WTC11 (cell line): ENCODE measurements around the gene FOXD3. TPM values are rescaled to one million over a fixed set of nuclear protein-coding genes. Genes with fewer than 3 reads are reported as not detected.

Experiments used
- ATAC-seq: fragments of 200-7000 bp; cut with Tn5 transposase; 2 replicates; pipeline ENCODE4 v1.10.0; 2021; ENCODE audit warnings: mild to moderate bottlenecking, moderate library complexity
- CTCF ChIA-PET: fragments of 300-600 bp; sonication (Branson Sonifier 250); formaldehyde crosslinking; loops from one replicate; lab custom pipeline; 2021; ENCODE audit warnings: antibody characterized with exemption; lab: Charles Lee
- POLR2A ChIA-PET: fragments of 350-600 bp; sonication (Branson Sonifier 250); formaldehyde crosslinking; loops from one replicate; lab custom pipeline; 2021; ENCODE audit warnings: antibody characterized with exemption; lab: Charles Lee
- DNase-seq: peaks from one replicate; pipeline ENCODE4 v3.0.0; 2021; ENCODE audit warnings: low spot score
- H3K27ac Mint-ChIP-seq: 2 replicates; pipeline ENCODE4 v1.8.0; 2021; ENCODE audit warnings: mixed read lengths
- H3K27me3 Mint-ChIP-seq: 2 replicates; pipeline ENCODE4 v1.8.0; 2021; ENCODE audit warnings: low read depth, mild to moderate bottlenecking, moderate library complexity, mixed read lengths
- H3K36me3 Mint-ChIP-seq: 2 replicates; pipeline ENCODE4 v1.8.0; 2021; ENCODE audit warnings: mixed read lengths
- H3K4me1 Mint-ChIP-seq: 2 replicates; pipeline ENCODE4 v1.8.0; 2022; ENCODE audit warnings: mixed read lengths
- H3K4me3 Mint-ChIP-seq: 2 replicates; pipeline ENCODE4 v1.8.0; 2021; ENCODE audit warnings: mild to moderate bottlenecking, moderate library complexity, mixed read lengths
- H3K9me3 Mint-ChIP-seq: 2 replicates; pipeline ENCODE4 v1.8.0; 2021; ENCODE audit warnings: mixed read lengths
- CREM ChIP-seq: sonication (generic); formaldehyde crosslinking; IDR thresholded peaks from 2 replicates; pipeline ENCODE4 v1.8.1; 2022; ENCODE audit warnings: mild to moderate bottlenecking, missing genetic modification reagents, moderate library complexity
- FOXJ3 ChIP-seq: sonication (generic); formaldehyde crosslinking; IDR thresholded peaks from 2 replicates; pipeline ENCODE4 v1.9.0; 2021; ENCODE audit warnings: missing genetic modification reagents, mild to moderate bottlenecking, borderline replicate concordance
- FOXK1 ChIP-seq: sonication (generic); formaldehyde crosslinking; IDR thresholded peaks from 2 replicates; pipeline ENCODE4 v1.8.0; 2022; ENCODE audit warnings: mild to moderate bottlenecking, moderate library complexity, missing genetic modification reagents
- JUN ChIP-seq: sonication (generic); formaldehyde crosslinking; IDR thresholded peaks from 2 replicates; pipeline ENCODE4 v1.8.0; 2023; ENCODE audit warnings: mild to moderate bottlenecking, missing genetic modification reagents
- KAT7 ChIP-seq: sonication (generic); formaldehyde crosslinking; IDR thresholded peaks from 2 replicates; pipeline ENCODE4 v1.8.1; 2023; ENCODE audit warnings: missing genetic modification reagents, mild to moderate bottlenecking, borderline replicate concordance
- total RNA-seq: library from RNA; stranded (reverse); gene quantifications from 3 replicates; pipeline ENCODE4 v1.2.3, GENCODE V29; 2021
- TF ChIP-seq, protein P1 (sequence below): sonication (generic); formaldehyde crosslinking; IDR thresholded peaks from 2 replicates; pipeline ENCODE4 v1.8.1; 2022; ENCODE audit warnings: low read depth, mild to moderate bottlenecking, moderate library complexity, missing genetic modification reagents, borderline replicate concordance
- TF ChIP-seq, protein P2 (sequence below): fragments of 250-450 bp; sonication (Bioruptor Pico); conservative IDR thresholded peaks from 2 replicates; pipeline ENCODE4 v1.9.0; 2021; ENCODE audit warnings: mild to moderate bottlenecking
- TF ChIP-seq, protein P3 (sequence below): fragments of 250-450 bp; sonication (Bioruptor Pico); IDR thresholded peaks from 2 replicates; pipeline ENCODE4 v1.9.0; 2021; ENCODE audit warnings: mild to moderate bottlenecking, borderline replicate concordance
- TF ChIP-seq, protein P4 (sequence below): sonication (generic); formaldehyde crosslinking; IDR thresholded peaks from 2 replicates; pipeline ENCODE4 v1.8.1; 2023; ENCODE audit warnings: mild to moderate bottlenecking, missing genetic modification reagents, moderate library complexity
- TF ChIP-seq, protein P5 (sequence below): sonication (generic); formaldehyde crosslinking; IDR thresholded peaks from 2 replicates; pipeline ENCODE4 v1.8.0; 2022; ENCODE audit warnings: mild to moderate bottlenecking, missing genetic modification reagents
- TF ChIP-seq, protein P6 (sequence below): sonication (generic); formaldehyde crosslinking; conservative IDR thresholded peaks from 2 replicates; pipeline ENCODE4 v1.8.1; 2023; ENCODE audit warnings: mild to moderate bottlenecking, low read depth, missing genetic modification reagents, moderate library complexity

FOXD3 gene
- total RNA-seq, 1 experiment from 2014 or later = 27.5 TPM

DNA sequence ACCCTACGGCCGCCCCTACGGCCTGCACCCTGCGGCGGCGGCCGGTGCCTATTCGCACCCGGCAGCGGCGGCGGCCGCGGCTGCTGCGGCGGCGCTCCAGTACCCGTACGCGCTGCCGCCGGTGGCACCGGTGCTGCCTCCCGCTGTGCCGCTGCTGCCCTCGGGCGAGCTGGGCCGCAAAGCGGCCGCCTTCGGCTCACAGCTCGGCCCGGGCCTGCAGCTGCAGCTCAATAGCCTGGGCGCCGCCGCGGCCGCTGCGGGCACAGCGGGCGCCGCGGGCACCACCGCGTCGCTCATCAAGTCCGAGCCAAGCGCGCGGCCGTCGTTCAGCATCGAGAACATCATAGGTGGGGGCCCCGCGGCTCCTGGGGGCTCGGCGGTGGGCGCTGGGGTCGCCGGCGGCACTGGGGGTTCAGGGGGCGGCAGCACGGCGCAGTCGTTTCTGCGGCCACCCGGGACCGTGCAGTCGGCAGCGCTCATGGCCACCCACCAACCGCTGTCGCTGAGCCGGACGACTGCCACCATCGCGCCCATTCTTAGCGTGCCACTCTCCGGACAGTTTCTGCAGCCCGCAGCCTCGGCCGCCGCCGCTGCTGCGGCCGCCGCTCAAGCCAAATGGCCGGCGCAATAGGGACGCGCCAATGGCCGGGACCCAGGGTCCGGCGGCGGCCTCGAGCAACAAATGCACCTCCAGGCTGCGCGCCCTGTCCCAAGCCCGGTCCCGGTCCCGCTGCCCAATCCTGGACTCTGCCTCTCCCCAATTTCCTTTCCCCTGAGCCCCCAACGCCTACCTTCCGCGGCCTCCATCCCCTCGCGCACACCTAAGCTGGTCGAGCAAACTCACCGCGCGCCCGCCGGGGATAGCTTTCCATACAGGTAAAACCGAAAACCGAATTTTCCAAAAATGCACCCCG is 1.8 kb downstream of the FOXD3 start (continued):
- 0 out of 2 replicates have a peak, but pooled peaks have one; percentile 11 for TF ChIP-seq JUN (CRISPR knock-in tag)
- TF ChIP-seq, protein P1, sequence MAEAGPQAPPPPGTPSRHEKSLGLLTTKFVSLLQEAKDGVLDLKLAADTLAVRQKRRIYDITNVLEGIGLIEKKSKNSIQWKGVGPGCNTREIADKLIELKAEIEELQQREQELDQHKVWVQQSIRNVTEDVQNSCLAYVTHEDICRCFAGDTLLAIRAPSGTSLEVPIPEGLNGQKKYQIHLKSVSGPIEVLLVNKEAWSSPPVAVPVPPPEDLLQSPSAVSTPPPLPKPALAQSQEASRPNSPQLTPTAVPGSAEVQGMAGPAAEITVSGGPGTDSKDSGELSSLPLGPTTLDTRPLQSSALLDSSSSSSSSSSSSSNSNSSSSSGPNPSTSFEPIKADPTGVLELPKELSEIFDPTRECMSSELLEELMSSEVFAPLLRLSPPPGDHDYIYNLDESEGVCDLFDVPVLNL (CRISPR knock-in tag) = 0 out of 2 replicates have a peak, but pooled peaks have one; percentile 26
- TF ChIP-seq, protein P2, sequence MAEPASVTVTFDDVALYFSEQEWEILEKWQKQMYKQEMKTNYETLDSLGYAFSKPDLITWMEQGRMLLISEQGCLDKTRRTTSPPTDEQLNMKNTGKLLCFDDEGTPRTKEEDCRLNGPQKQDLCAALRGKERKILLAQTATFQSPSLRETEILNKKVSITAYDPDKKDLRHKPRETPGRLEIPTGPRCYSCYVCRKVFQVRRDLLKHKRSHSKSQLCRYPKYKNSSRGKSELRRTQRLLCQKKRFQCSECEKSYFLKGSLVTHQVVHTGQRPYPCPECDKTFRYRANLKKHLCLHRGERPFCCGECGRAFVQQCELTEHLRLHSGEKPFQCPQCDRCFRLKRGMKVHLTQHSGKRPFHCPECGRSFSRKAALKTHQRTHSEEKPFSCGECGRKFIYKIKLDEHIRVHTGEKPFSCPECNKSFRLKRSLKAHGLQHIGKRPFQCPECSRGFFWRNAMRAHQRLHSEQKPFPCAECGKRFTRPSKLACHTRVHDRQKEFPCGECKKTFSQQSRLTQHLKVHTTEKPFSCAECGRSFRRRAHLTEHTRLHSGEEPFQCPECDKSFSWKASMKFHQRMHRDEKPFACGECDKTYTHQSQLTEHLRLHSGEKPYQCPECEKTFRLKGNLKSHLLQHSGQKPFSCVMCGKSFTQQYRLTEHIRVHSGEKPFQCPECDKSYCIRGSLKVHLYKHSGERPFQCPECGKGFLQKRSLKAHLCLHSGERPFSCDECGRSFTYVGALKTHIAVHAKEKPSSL (CRISPR knock-in tag) = no peak
- TF ChIP-seq, protein P3, sequence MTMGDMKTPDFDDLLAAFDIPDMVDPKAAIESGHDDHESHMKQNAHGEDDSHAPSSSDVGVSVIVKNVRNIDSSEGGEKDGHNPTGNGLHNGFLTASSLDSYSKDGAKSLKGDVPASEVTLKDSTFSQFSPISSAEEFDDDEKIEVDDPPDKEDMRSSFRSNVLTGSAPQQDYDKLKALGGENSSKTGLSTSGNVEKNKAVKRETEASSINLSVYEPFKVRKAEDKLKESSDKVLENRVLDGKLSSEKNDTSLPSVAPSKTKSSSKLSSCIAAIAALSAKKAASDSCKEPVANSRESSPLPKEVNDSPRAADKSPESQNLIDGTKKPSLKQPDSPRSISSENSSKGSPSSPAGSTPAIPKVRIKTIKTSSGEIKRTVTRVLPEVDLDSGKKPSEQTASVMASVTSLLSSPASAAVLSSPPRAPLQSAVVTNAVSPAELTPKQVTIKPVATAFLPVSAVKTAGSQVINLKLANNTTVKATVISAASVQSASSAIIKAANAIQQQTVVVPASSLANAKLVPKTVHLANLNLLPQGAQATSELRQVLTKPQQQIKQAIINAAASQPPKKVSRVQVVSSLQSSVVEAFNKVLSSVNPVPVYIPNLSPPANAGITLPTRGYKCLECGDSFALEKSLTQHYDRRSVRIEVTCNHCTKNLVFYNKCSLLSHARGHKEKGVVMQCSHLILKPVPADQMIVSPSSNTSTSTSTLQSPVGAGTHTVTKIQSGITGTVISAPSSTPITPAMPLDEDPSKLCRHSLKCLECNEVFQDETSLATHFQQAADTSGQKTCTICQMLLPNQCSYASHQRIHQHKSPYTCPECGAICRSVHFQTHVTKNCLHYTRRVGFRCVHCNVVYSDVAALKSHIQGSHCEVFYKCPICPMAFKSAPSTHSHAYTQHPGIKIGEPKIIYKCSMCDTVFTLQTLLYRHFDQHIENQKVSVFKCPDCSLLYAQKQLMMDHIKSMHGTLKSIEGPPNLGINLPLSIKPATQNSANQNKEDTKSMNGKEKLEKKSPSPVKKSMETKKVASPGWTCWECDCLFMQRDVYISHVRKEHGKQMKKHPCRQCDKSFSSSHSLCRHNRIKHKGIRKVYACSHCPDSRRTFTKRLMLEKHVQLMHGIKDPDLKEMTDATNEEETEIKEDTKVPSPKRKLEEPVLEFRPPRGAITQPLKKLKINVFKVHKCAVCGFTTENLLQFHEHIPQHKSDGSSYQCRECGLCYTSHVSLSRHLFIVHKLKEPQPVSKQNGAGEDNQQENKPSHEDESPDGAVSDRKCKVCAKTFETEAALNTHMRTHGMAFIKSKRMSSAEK (CRISPR knock-in tag) = no peak

DNA sequence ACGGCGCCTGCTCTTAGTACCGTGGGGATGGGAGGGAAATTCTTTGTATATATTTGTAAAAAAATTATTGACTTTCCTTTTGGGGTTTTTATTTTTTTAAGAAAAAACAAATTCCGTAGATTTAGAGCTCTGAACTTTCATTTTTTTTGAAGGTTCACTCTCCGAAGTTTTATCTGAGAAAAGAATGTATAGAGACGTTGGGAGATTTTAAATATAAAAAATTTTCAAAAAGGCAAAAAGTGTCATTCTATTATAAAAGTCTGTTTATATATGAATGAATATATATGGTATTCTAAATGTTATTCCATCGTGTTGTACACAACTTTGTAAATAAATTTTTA is 2.4 kb downstream of the FOXD3 start:
- no peak overlapping the region for H3K27ac Mint-ChIP-seq
- no peaks in the 10 kb centered on the region for H3K36me3 Mint-ChIP-seq
- ChIA-PET POLR2A (interaction anchor here (1.2 kb wide), 1 partner anchor 30 kb away, joined by 4 read pairs; no protein-coding TSS in a partner anchor), CTCF (interaction anchor here (1.0 to 3.8 kb wide), 3 partner anchors 8 to 233 kb away, joined by 3 to 22 read pairs (median 6); no protein-coding TSS in a partner anchor)
- peaks cover 56% of the 10 kb centered on the region for H3K27me3 Mint-ChIP-seq
- ATAC-seq (no peak), DNase-seq (no peak)
- H3K9me3 Mint-ChIP-seq = no peaks in the 10 kb centered on the region
- H3K4me1 Mint-ChIP-seq = peaks cover 57% of the 10 kb centered on the region
- no peak for TF ChIP-seq FOXJ3 (CRISPR knock-in tag)
- TF ChIP-seq, protein P4, sequence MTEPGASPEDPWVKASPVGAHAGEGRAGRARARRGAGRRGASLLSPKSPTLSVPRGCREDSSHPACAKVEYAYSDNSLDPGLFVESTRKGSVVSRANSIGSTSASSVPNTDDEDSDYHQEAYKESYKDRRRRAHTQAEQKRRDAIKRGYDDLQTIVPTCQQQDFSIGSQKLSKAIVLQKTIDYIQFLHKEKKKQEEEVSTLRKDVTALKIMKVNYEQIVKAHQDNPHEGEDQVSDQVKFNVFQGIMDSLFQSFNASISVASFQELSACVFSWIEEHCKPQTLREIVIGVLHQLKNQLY (CRISPR knock-in tag) = no peak
- TF ChIP-seq, protein P5, sequence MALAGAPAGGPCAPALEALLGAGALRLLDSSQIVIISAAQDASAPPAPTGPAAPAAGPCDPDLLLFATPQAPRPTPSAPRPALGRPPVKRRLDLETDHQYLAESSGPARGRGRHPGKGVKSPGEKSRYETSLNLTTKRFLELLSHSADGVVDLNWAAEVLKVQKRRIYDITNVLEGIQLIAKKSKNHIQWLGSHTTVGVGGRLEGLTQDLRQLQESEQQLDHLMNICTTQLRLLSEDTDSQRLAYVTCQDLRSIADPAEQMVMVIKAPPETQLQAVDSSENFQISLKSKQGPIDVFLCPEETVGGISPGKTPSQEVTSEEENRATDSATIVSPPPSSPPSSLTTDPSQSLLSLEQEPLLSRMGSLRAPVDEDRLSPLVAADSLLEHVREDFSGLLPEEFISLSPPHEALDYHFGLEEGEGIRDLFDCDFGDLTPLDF = no peak
- TF ChIP-seq CREM = no peak
- TF ChIP-seq, protein P6, sequence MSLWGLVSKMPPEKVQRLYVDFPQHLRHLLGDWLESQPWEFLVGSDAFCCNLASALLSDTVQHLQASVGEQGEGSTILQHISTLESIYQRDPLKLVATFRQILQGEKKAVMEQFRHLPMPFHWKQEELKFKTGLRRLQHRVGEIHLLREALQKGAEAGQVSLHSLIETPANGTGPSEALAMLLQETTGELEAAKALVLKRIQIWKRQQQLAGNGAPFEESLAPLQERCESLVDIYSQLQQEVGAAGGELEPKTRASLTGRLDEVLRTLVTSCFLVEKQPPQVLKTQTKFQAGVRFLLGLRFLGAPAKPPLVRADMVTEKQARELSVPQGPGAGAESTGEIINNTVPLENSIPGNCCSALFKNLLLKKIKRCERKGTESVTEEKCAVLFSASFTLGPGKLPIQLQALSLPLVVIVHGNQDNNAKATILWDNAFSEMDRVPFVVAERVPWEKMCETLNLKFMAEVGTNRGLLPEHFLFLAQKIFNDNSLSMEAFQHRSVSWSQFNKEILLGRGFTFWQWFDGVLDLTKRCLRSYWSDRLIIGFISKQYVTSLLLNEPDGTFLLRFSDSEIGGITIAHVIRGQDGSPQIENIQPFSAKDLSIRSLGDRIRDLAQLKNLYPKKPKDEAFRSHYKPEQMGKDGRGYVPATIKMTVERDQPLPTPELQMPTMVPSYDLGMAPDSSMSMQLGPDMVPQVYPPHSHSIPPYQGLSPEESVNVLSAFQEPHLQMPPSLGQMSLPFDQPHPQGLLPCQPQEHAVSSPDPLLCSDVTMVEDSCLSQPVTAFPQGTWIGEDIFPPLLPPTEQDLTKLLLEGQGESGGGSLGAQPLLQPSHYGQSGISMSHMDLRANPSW = no peak
- no peak for TF ChIP-seq KAT7 (CRISPR knock-in tag)
- TF ChIP-seq, protein P2 (CRISPR knock-in tag) = no peak
- no peak for TF ChIP-seq FOXK1 (CRISPR knock-in tag)
- peak overlapping the region; percentile 93 for H3K4me3 Mint-ChIP-seq
